ENCODE measurements around the gene CCNT2.
"Not testable (repeated sequence)": the region's sequence is repeated elsewhere in the genome, so short reads cannot be mapped to it uniquely, and the experiment has no call there.

Gene CCNT2

GRCh38 chr2:134919341-134920210 lies 954 bp downstream of the CCNT2 start:
- DNase-seq (ENCODE audit: low spot score): peak; percentile 14

GRCh38 chr2:134924912-134925311 lies 6.3 kb downstream of the CCNT2 start:
- no peak for DNase-seq (ENCODE audit: low spot score)

GRCh38 chr2:134926231-134926931 lies 7.8 kb downstream of the CCNT2 start:
- no peak for DNase-seq (ENCODE audit: low spot score)

- no peak for DNase-seq (ENCODE audit: low spot score)
Observed at GRCh38 chr2:134927195-134927594, 8.6 kb downstream of the CCNT2 start.

- DNase-seq (ENCODE audit: low spot score): no peak
Observed at GRCh38 chr2:134932864-134933526, 14.4 kb downstream of the CCNT2 start.

GRCh38 chr2:134933732-134934131 lies 15.1 kb downstream of the CCNT2 start:
- DNase-seq (ENCODE audit: low spot score): no peak

- DNase-seq (ENCODE audit: low spot score): no peak
Observed at GRCh38 chr2:134934150-134934549, 15.5 kb downstream of the CCNT2 start.

GRCh38 chr2:134934641-134935040 lies 16.0 kb downstream of the CCNT2 start:
- DNase-seq (ENCODE audit: low spot score): no peak

- no peak for DNase-seq (ENCODE audit: low spot score)
Observed at GRCh38 chr2:134936691-134937090, 18.1 kb downstream of the CCNT2 start.

GRCh38 chr2:134943540-134943939 lies 24.9 kb downstream of the CCNT2 start:
- no peak for DNase-seq (ENCODE audit: low spot score)

- no peak for DNase-seq (ENCODE audit: low spot score)
Observed at GRCh38 chr2:134944975-134945374, 26.4 kb downstream of the CCNT2 start.

GRCh38 chr2:134946073-134946472 lies 27.5 kb downstream of the CCNT2 start:
- no peak for DNase-seq (ENCODE audit: low spot score)

GRCh38 chr2:134949981-134950708 lies 31.5 kb downstream of the CCNT2 start:
- no peak for DNase-seq (ENCODE audit: low spot score)

- no peak for DNase-seq (ENCODE audit: low spot score)
Observed at GRCh38 chr2:134950886-134951285, 32.3 kb downstream of the CCNT2 start.

- no peak for DNase-seq (ENCODE audit: low spot score)
Observed at GRCh38 chr2:134952608-134953007, 34.0 kb downstream of the CCNT2 start.

- no peak for DNase-seq (ENCODE audit: low spot score)
Observed at GRCh38 chr2:134954065-134954464, 35.4 kb downstream of the CCNT2 start.

GRCh38 chr2:134955744-134956143 lies 37.1 kb downstream of the CCNT2 start:
- no peak for DNase-seq (ENCODE audit: low spot score)

- DNase-seq (ENCODE audit: low spot score): no peak
Observed at GRCh38 chr2:134957477-134957876, 38.9 kb downstream of the CCNT2 start.

GRCh38 chr2:134967166-134967565 lies 48.5 kb downstream of the CCNT2 start:
- DNase-seq (ENCODE audit: low spot score): not testable (repeated sequence)

GRCh38 chr2:134973241-134974138 lies 54.9 kb downstream of the CCNT2 start:
- DNase-seq (ENCODE audit: low spot score): no peak

Data from hepatic stellate cell (primary cell).